K562 (cell line): ENCODE results near the gene YLPM1. TPM values are rescaled to one million over a fixed set of nuclear protein-coding genes. Genes with fewer than 3 reads are reported as not detected.

ENCODE experiments used
- CHD7 ChIP-seq: fragments of 200-600 bp; sonication (generic); IDR thresholded peaks from one replicate; pipeline ENCODE4 v1.6.1; 2012; ENCODE audit warnings: mild to moderate bottlenecking, low read depth, low read length, inconsistent platforms
- SRSF1 ChIP-seq: fragments of 200-400 bp; formaldehyde crosslinking; IDR thresholded peaks from 2 replicates; pipeline ENCODE4 v1.6.1; 2017; ENCODE audit warnings: mild to moderate bottlenecking, low read depth, low read length, moderate library complexity
- U2AF2 ChIP-seq: fragments of 200-400 bp; formaldehyde crosslinking; optimal IDR thresholded peaks from 2 replicates; pipeline ENCODE3; 2017; ENCODE audit warnings: low read depth, mild to moderate bottlenecking, low read length
- polyA plus RNA-seq, 8 experiments: library from polyadenylated mRNA; depleted of rRNA in 4 of 8; stranded (reverse) in 5 of 8; unstranded in 3 of 8; fragments of >200 nt; fragmentation: Nextera tagmentation in 2 of 8; fragmentation: Illumina TruSeq in 1 of 8; extraction: Ambion mirVana in 2 of 8; extraction: Trizol in 1 of 8; gene quantifications; 2 replicates each; pipeline versions ENCODE4 v1.2.1 to v1.2.3, GENCODE V29; 2011 to 2014; ENCODE audit warnings: inconsistent platforms in 1 of 8, missing spikeins in 1 of 8
- total RNA-seq, 7 experiments: library from RNA; depleted of rRNA in 6 of 7; stranded (reverse); fragments of >200 nt in 6 of 7; fragmentation: Illumina TruSeq in 2 of 7; extraction: Trizol in 2 of 7; gene quantifications; 2 replicates each; pipeline versions ENCODE4 v1.2.1 to v1.2.3, GENCODE V29; 2011 to 2021; ENCODE audit warnings: low replicate concordance in 1 of 7
- TF ChIP-seq, protein P1 (sequence below), 2 experiments: fragments of 450-650 bp in 1 of 2; sonication (generic) in 1 of 2; formaldehyde crosslinking in 1 of 2; IDR thresholded peaks; 2 replicates each; pipeline versions ENCODE4 v1.7.1 to v1.9.0; 2016 to 2022; ENCODE audit warnings: inconsistent platforms in 1 of 2, mild to moderate bottlenecking in 1 of 2, missing genetic modification reagents in 1 of 2

YLPM1 gene
- total and polyA plus RNA-seq, 9 of the 15 experiments (the other 6 are each of a cell fraction or from before 2014, with no cell fraction given), result 7.2 to 32.7 (median 14.6) TPM

DNA sequence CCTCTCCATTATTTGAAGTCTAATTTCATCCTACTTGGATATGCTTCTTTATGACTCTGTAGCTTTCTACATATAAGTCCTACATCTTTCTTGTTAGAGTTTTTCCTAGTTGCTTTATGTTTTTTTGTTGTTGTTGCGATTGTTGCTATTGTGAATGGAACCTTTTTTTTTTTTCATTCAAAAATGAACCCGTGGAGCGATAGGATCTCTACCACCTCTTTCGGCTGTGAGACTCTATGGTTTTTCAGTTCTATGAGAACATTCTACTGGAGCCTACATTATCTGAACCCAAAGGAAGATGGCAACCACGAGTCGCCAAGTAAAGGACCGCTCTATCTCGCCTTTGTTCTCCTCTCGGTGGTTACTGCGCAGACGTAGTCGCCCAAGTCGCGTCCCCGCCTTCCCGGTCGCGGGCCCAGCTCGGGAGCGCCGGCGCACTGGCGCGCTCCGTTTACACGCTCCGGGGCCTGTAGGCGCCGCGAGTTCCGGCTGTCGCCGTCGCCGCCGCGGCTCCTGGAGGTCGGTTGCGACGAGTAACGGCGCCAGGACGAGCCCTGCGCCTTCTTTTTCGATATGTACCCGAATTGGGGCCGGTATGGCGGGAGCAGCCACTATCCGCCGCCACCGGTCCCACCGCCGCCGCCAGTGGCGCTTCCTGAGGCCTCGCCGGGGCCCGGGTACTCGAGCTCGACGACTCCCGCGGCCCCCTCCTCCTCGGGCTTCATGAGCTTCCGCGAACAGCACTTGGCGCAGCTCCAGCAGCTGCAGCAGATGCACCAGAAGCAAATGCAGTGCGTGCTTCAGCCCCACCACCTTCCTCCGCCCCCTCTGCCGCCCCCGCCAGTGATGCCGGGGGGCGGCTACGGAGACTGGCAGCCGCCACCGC lies at the start of gene YLPM1 (continued):
- TF ChIP-seq, protein P1, sequence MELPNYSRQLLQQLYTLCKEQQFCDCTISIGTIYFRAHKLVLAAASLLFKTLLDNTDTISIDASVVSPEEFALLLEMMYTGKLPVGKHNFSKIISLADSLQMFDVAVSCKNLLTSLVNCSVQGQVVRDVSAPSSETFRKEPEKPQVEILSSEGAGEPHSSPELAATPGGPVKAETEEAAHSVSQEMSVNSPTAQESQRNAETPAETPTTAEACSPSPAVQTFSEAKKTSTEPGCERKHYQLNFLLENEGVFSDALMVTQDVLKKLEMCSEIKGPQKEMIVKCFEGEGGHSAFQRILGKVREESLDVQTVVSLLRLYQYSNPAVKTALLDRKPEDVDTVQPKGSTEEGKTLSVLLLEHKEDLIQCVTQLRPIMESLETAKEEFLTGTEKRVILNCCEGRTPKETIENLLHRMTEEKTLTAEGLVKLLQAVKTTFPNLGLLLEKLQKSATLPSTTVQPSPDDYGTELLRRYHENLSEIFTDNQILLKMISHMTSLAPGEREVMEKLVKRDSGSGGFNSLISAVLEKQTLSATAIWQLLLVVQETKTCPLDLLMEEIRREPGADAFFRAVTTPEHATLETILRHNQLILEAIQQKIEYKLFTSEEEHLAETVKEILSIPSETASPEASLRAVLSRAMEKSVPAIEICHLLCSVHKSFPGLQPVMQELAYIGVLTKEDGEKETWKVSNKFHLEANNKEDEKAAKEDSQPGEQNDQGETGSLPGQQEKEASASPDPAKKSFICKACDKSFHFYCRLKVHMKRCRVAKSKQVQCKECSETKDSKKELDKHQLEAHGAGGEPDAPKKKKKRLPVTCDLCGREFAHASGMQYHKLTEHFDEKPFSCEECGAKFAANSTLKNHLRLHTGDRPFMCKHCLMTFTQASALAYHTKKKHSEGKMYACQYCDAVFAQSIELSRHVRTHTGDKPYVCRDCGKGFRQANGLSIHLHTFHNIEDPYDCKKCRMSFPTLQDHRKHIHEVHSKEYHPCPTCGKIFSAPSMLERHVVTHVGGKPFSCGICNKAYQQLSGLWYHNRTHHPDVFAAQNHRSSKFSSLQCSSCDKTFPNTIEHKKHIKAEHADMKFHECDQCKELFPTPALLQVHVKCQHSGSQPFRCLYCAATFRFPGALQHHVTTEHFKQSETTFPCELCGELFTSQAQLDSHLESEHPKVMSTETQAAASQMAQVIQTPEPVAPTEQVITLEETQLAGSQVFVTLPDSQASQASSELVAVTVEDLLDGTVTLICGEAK (IDR thresholded peaks at IDR 0.05), result peak; percentile 38; the same call in 1 of the 2 replicates
- TF ChIP-seq, protein P1 (CRISPR knock-in tag; IDR thresholded peaks at IDR 0.05), result no peak
- no peak for TF ChIP-seq SRSF1
- no peak for TF ChIP-seq U2AF2
- TF ChIP-seq CHD7, result no peak
